ENCODE measurements around the gene TMEM51.
A peak's percentile ranks its signal among the peaks of the same experiment; 100 is the strongest.

Gene TMEM51

GRCh38 chr1:15229707-15230131 is 76.2 kb downstream of the TMEM51 start:
- H3K4me3 ChIP-seq (ENCODE audit: control insufficient read depth, low read depth, low read length), result no peak overlapping the region
- no peak for DNase-seq (ENCODE audit: low read depth)
- TF ChIP-seq, protein P1, sequence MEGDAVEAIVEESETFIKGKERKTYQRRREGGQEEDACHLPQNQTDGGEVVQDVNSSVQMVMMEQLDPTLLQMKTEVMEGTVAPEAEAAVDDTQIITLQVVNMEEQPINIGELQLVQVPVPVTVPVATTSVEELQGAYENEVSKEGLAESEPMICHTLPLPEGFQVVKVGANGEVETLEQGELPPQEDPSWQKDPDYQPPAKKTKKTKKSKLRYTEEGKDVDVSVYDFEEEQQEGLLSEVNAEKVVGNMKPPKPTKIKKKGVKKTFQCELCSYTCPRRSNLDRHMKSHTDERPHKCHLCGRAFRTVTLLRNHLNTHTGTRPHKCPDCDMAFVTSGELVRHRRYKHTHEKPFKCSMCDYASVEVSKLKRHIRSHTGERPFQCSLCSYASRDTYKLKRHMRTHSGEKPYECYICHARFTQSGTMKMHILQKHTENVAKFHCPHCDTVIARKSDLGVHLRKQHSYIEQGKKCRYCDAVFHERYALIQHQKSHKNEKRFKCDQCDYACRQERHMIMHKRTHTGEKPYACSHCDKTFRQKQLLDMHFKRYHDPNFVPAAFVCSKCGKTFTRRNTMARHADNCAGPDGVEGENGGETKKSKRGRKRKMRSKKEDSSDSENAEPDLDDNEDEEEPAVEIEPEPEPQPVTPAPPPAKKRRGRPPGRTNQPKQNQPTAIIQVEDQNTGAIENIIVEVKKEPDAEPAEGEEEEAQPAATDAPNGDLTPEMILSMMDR (conservative IDR thresholded peaks at IDR 0.05; ENCODE audit: control insufficient read depth, insufficient read depth, low read depth, low read length), result no peak

DNA sequence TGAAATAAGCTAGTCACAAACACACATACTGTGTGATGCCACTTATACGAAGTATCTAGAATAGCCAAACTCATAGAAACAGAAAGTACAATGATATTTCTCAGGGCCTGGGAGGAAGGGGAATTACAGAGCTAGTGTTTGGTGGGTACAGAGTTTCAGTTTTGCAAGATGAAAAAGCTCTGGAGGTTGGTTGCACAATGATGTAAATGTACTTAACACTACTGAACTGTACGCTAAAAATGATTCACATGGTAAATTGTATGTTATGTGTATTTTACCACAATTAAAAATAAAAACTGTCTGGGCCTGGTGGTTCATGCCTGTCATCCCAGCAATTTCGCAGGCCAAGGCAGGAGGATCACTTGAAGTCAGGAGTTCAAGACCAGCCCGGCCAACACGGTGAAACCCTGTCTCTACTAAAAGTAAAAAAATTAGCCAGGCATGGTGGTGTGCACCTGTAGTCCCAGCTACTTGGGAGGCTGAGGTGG is 78.2 kb downstream of the TMEM51 start:
- no peak for DNase-seq (ENCODE audit: low read depth)
- TF ChIP-seq, protein P1 (conservative IDR thresholded peaks at IDR 0.05; ENCODE audit: control insufficient read depth, insufficient read depth, low read depth, low read length), result no peak
- H3K4me3 ChIP-seq (ENCODE audit: control insufficient read depth, low read depth, low read length), result no peak overlapping the region

DNA sequence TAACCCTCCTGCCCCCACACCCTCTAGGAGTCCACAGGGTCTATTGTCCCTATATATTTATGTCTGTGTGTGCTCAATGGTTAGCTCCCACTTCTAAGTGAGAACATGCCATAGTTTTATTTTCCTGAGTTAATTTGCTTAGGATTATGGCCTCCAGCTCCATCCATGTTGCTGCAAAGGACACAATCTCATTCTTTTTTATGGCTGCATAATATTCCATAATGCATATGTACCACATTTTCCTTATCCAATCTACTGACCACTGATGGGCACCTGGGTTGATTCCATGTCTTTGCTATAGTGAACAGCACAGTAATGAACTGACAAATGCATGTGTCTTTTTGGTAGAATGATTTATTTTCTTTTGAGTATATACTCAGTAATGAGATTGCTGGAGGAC is 80.1 kb downstream of the TMEM51 start:
- no peak for DNase-seq (ENCODE audit: low read depth)

GRCh38 chr1:15236321-15236721 is 82.8 kb downstream of the TMEM51 start:
- no peak overlapping the region for H3K4me3 ChIP-seq (ENCODE audit: control insufficient read depth, low read depth, low read length)
- DNase-seq (ENCODE audit: low read depth), result peak; percentile 47
- TF ChIP-seq, protein P1 (conservative IDR thresholded peaks at IDR 0.05; ENCODE audit: control insufficient read depth, insufficient read depth, low read depth, low read length), result no peak

More for the DNA sequence above, 80.1 kb downstream of the TMEM51 start:
- no peak overlapping the region for H3K4me3 ChIP-seq (ENCODE audit: control insufficient read depth, low read depth, low read length)
- TF ChIP-seq, protein P1 (conservative IDR thresholded peaks at IDR 0.05; ENCODE audit: control insufficient read depth, insufficient read depth, low read depth, low read length), result no peak

GRCh38 chr1:15236746-15237145 is 83.2 kb downstream of the TMEM51 start:
- no peak for DNase-seq (ENCODE audit: low read depth)
- no peak overlapping the region for H3K4me3 ChIP-seq (ENCODE audit: control insufficient read depth, low read depth, low read length)
- TF ChIP-seq, protein P1 (conservative IDR thresholded peaks at IDR 0.05; ENCODE audit: control insufficient read depth, insufficient read depth, low read depth, low read length), result no peak

DNA sequence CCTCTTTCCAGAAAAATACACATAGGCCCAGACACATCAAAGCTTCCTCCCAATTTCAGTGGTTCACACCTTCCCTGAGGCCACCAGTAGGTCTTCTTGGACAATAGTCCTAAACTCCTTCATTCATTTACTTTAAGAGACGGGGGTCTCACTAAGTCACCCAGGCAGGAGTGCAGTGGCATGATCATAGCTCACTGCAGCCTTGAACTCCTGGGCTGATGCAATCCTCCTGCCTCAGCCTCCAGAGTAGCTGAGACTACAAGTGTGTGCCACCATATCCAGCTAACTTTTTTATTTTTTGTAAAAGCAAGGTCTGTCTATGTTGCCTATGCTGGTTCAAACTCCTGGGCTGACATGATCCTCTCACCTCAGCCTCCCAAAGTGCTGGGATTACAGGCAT is 85.2 kb downstream of the TMEM51 start:
- TF ChIP-seq, protein P1 (conservative IDR thresholded peaks at IDR 0.05; ENCODE audit: control insufficient read depth, insufficient read depth, low read depth, low read length), result no peak
- no peak for DNase-seq (ENCODE audit: low read depth)

GRCh38 chr1:15242766-15243165 is 89.2 kb downstream of the TMEM51 start:
- TF ChIP-seq, protein P1 (conservative IDR thresholded peaks at IDR 0.05; ENCODE audit: control insufficient read depth, insufficient read depth, low read depth, low read length), result no peak
- DNase-seq (ENCODE audit: low read depth), result no peak

More for the DNA sequence above, 85.2 kb downstream of the TMEM51 start:
- no peak overlapping the region for H3K4me3 ChIP-seq (ENCODE audit: control insufficient read depth, low read depth, low read length)

More at GRCh38 chr1:15242766-15243165, 89.2 kb downstream of the TMEM51 start:
- no peak overlapping the region for H3K4me3 ChIP-seq (ENCODE audit: control insufficient read depth, low read depth, low read length)
